ENCODE results near the gene HK2. TPM values are rescaled to one million over a fixed set of nuclear protein-coding genes. Genes with fewer than 3 reads are reported as not detected.

The HK2 gene
- polyA plus RNA-seq, 3 donors = 13.0 to 23.8 (median 13.2) TPM

Other genes with a start within 250 kb of the HK2 start
- gene M1AP, start 185.8 kb upstream of the HK2 start, polyA plus RNA-seq (ENCODE audit: insufficient read length in 3 of 3) = 1 to 10 TPM in 1 of 3 donors, under 1 TPM in 2; 0.67 to 1.2 (median 0.84) TPM
- 1 to 10 TPM; 6.8 to 8.1 (median 7.3) TPM for gene SEMA4F, start 179.9 kb upstream of the HK2 start, polyA plus RNA-seq (ENCODE audit: insufficient read length in 3 of 3)
- 10 to 100 TPM; 34.6 to 43.7 (median 41.3) TPM for gene POLE4, start 124.5 kb downstream of the HK2 start, polyA plus RNA-seq (ENCODE audit: insufficient read length in 3 of 3)